ENCODE data around the gene ACTR3.

Gene ACTR3

GRCh38 chr2:113967272-113967671 lies 77.4 kb downstream of the ACTR3 start:
- no peak for DNase-seq

GRCh38 chr2:113972766-113973165 lies 82.9 kb downstream of the ACTR3 start:
- no peak for DNase-seq

DNA sequence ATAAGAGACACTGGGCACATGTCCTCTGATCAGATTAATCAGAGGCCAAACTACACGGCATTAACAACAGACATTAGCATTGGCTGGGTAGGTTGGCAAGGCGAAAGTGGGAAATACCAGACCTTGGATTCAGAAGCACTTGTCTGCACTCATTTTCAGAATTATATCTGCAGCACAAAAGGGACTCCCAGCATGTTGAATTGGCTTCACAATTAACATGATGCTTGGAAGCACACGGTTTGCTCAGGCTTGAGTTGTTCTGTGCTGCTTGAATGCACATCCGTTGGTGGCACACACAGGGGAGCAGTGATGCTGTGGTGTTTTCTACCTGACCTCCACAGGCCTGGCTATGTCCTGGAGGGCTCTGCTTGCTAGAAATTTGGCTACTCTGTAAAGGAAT lies 83.9 kb downstream of the ACTR3 start:
- DNase-seq = no peak

- no peak for DNase-seq
These were observed 84.8 kb downstream of the ACTR3 start for GRCh38 chr2:113974727-113975126.

- no peak for DNase-seq
These were observed 86.5 kb downstream of the ACTR3 start for GRCh38 chr2:113976277-113976928.

GRCh38 chr2:113977060-113977659 lies 87.3 kb downstream of the ACTR3 start:
- DNase-seq = no peak

GRCh38 chr2:113977660-113978523 lies 88.0 kb downstream of the ACTR3 start:
- no peak for DNase-seq

GRCh38 chr2:113978524-113979190 lies 88.8 kb downstream of the ACTR3 start:
- DNase-seq = no peak

- peak; percentile 22 for DNase-seq
These were observed 89.6 kb downstream of the ACTR3 start for GRCh38 chr2:113979191-113980128.

- no peak for DNase-seq
These were observed 91.1 kb downstream of the ACTR3 start for GRCh38 chr2:113980946-113981345.

- DNase-seq = no peak
These were observed 91.7 kb downstream of the ACTR3 start for GRCh38 chr2:113981404-113982134.

- no peak for DNase-seq
These were observed 95.9 kb downstream of the ACTR3 start for GRCh38 chr2:113985554-113986397.

- DNase-seq = no peak
These were observed 96.9 kb downstream of the ACTR3 start for GRCh38 chr2:113986762-113987290.

- no peak for DNase-seq
These were observed 102.2 kb downstream of the ACTR3 start for GRCh38 chr2:113992090-113992489.

- DNase-seq = no peak
These were observed 107.0 kb downstream of the ACTR3 start for GRCh38 chr2:113996671-113997594.

DNA sequence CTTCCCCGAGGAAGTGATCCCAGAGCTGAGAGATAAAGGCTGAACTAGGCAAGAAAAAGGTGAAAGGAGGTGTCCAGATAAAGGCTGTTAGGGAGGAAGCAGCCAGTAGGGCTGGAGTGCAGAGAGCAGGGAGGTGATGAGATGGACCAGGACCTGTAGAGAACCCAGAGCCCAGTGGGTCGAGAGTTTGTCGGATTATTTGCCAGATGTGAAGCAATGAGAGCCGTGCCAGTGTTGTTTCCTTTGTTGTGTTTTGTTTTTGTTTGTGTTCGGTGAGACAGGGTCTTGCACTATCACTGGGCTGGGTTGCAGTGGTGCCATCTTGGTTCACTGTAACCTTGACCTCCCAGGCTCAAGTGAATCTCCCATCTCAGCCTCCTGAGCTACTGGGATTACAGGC lies 111.3 kb downstream of the ACTR3 start:
- DNase-seq = no peak

- no peak for DNase-seq
These were observed 112.0 kb downstream of the ACTR3 start for GRCh38 chr2:114001937-114002336.

- DNase-seq = no peak
These were observed 115.4 kb downstream of the ACTR3 start for GRCh38 chr2:114005110-114005783.
